Stimulated activated CD4-positive, alpha-beta T cell treated with anti-CD3 and anti-CD28 coated beads, Interleukin-15, amount 100 ng/mL, for 1 hour (primary cell): ENCODE data around the gene RAPH1.
A peak's percentile ranks its signal among the peaks of the same experiment; 100 is the strongest.
"Not testable (repeated sequence)": the region's sequence is repeated elsewhere in the genome, so short reads cannot be mapped to it uniquely, and the experiment has no call there.

Experiments
- DNase-seq, 2 donors: peaks; one replicate each; pipeline ENCODE4 v3.0.0-alpha.2; 2020; ENCODE audit warnings: low read depth in 1 of 2, low spot score in 1 of 2

RAPH1 gene

GRCh38 chr2:203549406-203549805 lies 14.3 kb upstream of the RAPH1 start:
- DNase-seq, result no peak

GRCh38 chr2:203548887-203549286 lies 13.8 kb upstream of the RAPH1 start:
- no peak for DNase-seq

- DNase-seq, result no peak
Measured at GRCh38 chr2:203547356-203547755, 12.3 kb upstream of the RAPH1 start.

- no peak for DNase-seq
Measured at GRCh38 chr2:203544402-203544801, 9.3 kb upstream of the RAPH1 start.

GRCh38 chr2:203543898-203544328 lies 8.8 kb upstream of the RAPH1 start:
- no peak for DNase-seq

GRCh38 chr2:203540598-203540997 lies 5.5 kb upstream of the RAPH1 start:
- DNase-seq, result not testable (repeated sequence)

- not testable (repeated sequence) for DNase-seq
Measured at GRCh38 chr2:203538237-203538636, 3.1 kb upstream of the RAPH1 start.

- DNase-seq, result not testable (repeated sequence)
Measured at GRCh38 chr2:203536586-203536951, 1.5 kb upstream of the RAPH1 start.

GRCh38 chr2:203535784-203536585 lies 884 bp upstream of the RAPH1 start:
- DNase-seq, result no peak

- DNase-seq, result peak; percentile 0 to 9
Measured at GRCh38 chr2:203534621-203535077, 452 bp downstream of the RAPH1 start.

- DNase-seq, result no peak
Measured at GRCh38 chr2:203533676-203534591, 1.2 kb downstream of the RAPH1 start.

- DNase-seq, result no peak
Measured at GRCh38 chr2:203532957-203533658, 2.0 kb downstream of the RAPH1 start.

- DNase-seq, result no peak
Measured at GRCh38 chr2:203527719-203528118, 7.4 kb downstream of the RAPH1 start.

GRCh38 chr2:203513268-203513667 lies 21.8 kb downstream of the RAPH1 start:
- DNase-seq, result not testable (repeated sequence)

GRCh38 chr2:203510941-203511305 lies 24.2 kb downstream of the RAPH1 start:
- DNase-seq, result no peak

- DNase-seq, result no peak
Measured at GRCh38 chr2:203510256-203510940, 24.7 kb downstream of the RAPH1 start.

GRCh38 chr2:203503460-203503859 lies 31.6 kb downstream of the RAPH1 start:
- not testable (repeated sequence) for DNase-seq

- no peak for DNase-seq
Measured at GRCh38 chr2:203501873-203502272, 33.2 kb downstream of the RAPH1 start.

- DNase-seq, result no peak
Measured at GRCh38 chr2:203500951-203501350, 34.1 kb downstream of the RAPH1 start.

- no peak for DNase-seq
Measured at GRCh38 chr2:203500297-203500696, 34.8 kb downstream of the RAPH1 start.

GRCh38 chr2:203498161-203498560 lies 36.9 kb downstream of the RAPH1 start:
- no peak for DNase-seq
